NCI-H1694 treated with DMSO at 0.1 percent for 48 hours (cell line): ENCODE data around the gene COL23A1.

Experiments used
- DNase-seq: peaks from one replicate; lab custom pipeline; 2025; lab: John Stamatoyannopoulos, UW

Gene COL23A1

GRCh38 chr5:178421128-178421527 lies 169.1 kb downstream of the COL23A1 start:
- DNase-seq: no peak

- DNase-seq: no peak
Measured at GRCh38 chr5:178420354-178420781, 169.8 kb downstream of the COL23A1 start.

DNA sequence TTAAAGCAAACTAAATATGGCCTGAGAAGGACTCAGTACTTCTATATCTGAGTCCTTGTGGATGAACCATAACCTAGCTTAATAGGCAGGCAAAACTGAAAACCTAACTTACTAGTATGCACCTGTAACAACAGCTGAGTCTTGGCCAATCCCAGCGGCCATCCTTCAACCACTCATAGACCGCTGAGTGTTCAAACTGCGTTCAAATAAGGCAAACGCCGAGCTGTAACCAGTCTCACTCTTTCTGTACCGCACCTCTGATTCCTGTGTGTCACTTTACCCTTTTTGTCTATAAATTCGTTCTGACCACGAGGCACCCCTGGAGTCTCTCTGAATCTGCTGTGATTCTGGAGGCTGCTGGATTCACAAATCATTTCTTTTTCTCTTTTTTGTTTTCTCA lies 170.5 kb downstream of the COL23A1 start:
- no peak for DNase-seq

- DNase-seq: no peak
Measured at GRCh38 chr5:178419196-178419595, 171.0 kb downstream of the COL23A1 start.

- no peak for DNase-seq
Measured at GRCh38 chr5:178418471-178419010, 171.7 kb downstream of the COL23A1 start.

DNA sequence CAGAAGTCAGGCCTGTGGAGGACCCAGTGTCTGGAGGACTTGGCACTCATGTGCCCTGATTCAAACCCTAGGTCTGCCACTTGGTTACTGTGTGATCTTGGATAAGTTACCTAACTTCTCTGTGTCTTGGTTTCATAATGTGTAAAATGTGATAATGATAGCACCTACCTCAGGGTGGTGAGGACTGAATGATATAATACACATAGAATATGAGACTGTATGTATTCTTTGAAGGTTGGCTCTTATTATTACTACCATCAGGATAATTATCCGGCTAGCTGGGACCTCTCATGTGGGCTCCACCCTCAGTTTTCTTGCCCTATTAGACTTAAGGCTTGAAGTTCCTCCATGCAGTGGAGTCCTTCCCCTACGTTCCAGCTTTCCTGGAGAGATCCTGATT lies 172.2 kb downstream of the COL23A1 start:
- no peak for DNase-seq

DNA sequence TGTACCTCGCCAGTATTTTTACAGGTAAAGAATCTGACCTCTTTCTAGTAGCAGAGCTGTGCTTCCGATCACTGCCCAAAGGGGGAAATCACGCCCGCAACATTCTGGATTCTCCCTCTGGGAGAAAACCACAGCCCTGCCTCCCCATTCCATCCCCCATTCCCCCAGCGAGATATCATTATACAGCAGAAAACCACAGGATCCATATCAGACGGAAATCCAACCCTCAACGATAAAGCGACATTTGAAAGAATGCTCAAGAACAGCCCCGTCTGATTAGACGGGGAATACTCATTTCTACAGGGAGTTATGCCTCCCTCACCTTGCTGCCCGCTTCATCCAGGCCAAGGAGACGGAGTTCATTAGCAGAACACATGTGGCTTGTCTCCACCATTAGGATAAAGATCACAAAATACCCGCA lies 172.8 kb downstream of the COL23A1 start:
- no peak for DNase-seq

DNA sequence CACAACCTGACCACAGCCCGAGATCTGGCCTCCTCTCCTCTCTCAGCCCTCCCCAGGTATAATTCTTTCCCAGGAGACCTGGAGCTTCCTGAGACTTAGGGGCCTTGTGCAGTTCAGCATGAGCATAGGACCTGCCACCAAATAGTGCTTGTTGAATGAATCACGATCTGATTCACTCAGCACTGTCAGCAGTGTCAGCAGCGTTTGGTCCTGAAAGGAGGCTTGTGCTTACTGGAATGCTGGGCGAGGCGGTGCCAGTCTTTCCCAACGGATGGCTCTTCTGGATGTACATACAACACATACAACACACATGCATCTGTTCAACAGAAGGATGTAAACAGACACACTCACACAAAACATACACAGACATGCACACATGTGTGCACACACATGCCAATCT lies 173.3 kb downstream of the COL23A1 start:
- DNase-seq: no peak

- DNase-seq: no peak
Measured at GRCh38 chr5:178416206-178416882, 173.8 kb downstream of the COL23A1 start.

DNA sequence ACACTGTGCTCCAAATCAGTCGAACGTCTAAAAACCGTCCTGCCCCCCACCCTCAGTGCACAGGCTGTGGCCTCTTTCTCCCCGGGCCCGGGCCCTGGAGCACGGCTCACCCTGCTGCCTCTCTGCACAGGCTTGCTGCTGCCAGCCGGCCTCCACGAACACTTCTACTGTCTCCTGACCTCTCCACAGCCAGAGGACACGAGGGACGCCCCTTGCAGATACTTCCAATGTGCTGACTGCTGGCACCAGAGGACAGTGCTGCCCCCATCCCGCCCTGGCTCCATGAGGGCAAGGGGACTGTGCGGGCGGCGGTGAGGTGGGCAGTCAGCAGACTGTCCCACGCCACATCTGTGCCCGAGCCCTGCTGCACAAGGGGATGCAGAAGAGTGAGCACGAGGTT lies 174.8 kb downstream of the COL23A1 start:
- DNase-seq: no peak

GRCh38 chr5:178413988-178414387 lies 176.2 kb downstream of the COL23A1 start:
- no peak for DNase-seq

GRCh38 chr5:178411083-178411482 lies 179.1 kb downstream of the COL23A1 start:
- DNase-seq: no peak

GRCh38 chr5:178407646-178408045 lies 182.5 kb downstream of the COL23A1 start:
- no peak for DNase-seq

DNA sequence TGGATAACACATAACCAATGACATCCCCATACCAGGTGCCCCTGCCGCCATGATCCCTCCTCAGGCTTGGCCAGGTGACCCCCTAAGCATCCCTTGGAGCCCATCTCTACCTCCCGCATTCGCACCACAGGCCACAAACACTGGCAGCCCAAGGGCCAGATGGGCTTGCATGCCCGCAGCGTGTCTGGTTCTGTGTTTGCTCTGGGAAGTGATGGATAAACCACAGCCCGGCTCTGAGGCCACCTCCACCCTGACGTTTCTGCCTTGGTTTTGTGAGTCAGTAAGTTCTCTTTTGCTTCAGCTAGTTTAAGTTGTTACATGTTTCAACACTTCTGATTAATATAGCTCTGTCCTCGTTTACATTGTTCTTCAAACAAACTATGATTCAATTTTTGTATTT lies 185.2 kb downstream of the COL23A1 start:
- no peak for DNase-seq

DNA sequence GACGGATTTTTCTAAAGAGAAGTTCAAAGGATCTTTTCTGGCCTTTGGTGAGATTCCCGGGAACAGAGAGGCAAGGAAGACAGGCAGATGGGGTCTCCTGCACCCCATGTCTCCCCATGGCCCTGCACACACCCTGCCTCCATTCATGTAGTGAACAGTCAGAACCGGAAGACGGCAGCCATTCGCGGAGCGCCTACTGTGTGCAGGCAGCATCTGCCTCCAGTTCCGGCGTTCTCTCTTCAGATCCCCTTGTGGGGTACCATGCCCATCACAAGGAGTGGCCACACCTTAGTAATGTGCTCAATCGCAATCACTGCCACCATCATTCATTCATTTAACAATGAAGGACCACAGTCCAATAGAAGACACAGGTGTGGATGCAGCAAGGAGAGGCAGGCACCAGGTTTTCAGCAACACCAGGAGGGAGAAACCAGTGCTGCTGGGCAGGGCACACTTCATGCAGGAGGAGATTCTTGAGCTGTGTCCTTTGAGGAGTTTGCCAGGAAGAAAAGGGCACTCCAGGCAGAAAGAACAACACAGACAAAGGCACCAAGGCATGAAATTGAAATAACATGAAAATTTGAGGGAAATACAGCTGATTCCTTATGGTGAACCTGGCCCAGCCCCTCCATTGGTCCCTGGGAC lies 186.1 kb downstream of the COL23A1 start:
- DNase-seq: no peak

- no peak for DNase-seq
Measured at GRCh38 chr5:178403351-178403750, 186.8 kb downstream of the COL23A1 start.

GRCh38 chr5:178399701-178400095 lies 190.5 kb downstream of the COL23A1 start:
- no peak for DNase-seq

DNA sequence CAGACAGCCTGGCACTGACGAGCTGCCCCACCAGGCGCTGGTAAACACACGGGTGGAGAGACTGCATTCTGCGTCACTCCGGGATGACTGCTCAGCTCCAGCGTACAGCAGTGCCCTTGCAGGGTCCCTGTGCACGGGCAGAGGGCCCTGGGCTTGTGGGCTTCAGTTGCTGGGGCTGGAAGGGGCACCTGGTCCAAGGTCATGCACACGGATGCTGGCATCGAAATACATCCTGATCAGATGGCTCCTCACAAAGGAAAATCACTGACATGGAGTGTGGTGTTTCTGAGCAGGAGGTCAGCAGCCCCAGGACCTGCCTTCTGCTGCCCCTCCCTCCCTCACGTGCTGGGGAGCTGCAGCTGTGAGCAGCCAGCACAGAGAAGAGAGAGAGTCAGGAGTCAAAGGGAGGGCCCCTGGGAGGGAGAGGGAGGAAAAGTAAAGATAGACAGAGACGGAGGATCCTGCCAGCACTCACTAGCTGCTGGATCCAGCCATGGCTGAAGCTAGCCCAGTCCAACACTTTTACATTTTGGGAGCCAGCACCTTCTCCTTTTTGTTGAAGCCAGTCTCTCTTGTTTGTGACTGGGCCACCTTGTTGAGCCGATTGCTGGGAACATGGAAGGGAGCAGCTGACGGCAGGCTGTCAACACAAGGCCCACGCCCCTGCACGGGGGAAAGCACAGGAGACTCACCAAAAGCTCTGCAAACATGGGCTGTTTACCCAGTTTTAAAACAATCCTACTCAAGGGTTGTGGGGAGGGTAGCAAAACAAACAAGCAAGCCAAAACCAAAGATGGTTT lies 191.1 kb downstream of the COL23A1 start:
- DNase-seq: peak; percentile 10

GRCh38 chr5:178396796-178397720 lies 193.1 kb downstream of the COL23A1 start:
- DNase-seq: no peak

DNA sequence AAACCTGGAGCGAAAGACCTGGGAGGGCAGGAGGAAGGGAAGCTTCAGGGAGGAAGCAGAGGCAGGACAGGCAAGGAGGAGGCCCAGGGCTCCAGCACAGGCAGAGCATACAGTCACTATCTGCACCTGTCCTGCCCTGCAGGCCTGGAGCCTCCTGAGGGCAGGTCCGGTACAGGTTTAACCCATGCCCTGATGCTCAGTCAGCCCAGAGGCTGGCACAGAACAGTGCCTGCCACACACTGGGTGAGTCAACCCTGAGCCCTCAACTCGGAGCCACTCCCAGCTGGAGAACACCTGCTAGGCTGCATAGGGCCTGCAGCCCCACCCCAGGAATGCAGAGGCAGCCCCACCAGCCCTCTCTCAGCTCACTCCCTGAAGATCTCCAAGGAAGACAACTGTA lies 196.1 kb downstream of the COL23A1 start:
- no peak for DNase-seq

- DNase-seq: no peak
Measured at GRCh38 chr5:178392931-178393394, 197.2 kb downstream of the COL23A1 start.

DNA sequence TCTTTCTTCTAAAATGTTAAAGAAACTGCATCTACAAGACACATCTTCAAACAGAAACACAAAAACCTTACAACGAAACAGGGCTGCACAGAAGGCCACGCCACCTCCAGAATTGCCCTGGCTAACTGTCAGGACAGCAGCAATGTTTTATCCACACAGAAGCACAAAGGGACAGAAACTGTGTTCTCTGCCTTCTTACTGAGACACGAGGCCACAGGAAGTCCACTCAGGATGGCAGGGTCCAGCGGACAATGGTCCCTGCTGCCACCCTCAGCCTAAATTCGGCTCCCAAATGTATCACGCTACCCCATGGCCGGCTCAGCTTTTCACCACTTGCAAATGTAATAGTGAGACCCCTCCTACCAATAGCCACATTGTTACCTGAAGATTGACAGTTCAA lies 197.8 kb downstream of the COL23A1 start:
- no peak for DNase-seq
